Suprapubic skin (tissue), 4 donors: ENCODE measurements around the gene AMER3.

Experiments used
- POLR2A ChIP-seq, 2 donors: fragments of 450-650 bp; IDR thresholded peaks; one replicate each; pipeline ENCODE4 v1.6.1; 2017; ENCODE audit warnings: antibody characterized with exemption in 2 of 2, mild to moderate bottlenecking in 2 of 2, moderate library complexity in 2 of 2
- POLR2AphosphoS5 ChIP-seq, 3 donors: sonication (generic); formaldehyde crosslinking; IDR thresholded peaks; one replicate each; pipeline ENCODE4 v1.6.1; 2017; ENCODE audit warnings: antibody characterized with exemption in 3 of 3

GRCh38 chr2:130799295-130799694 lies 44.0 kb downstream of the AMER3 start:
- TF ChIP-seq POLR2AphosphoS5 (IDR thresholded peaks at IDR 0.05) (no peak), POLR2A (IDR thresholded peaks at IDR 0.05) (no peak)
